B cell (primary cell): ENCODE results near the gene MAN1B1. TPM values are rescaled to one million over a fixed set of nuclear protein-coding genes. Genes with fewer than 3 reads are reported as not detected.

Experiments used
- ATAC-seq: fragments of 200-7000 bp; cut with Tn5 transposase; one replicate; pipeline ENCODE4 v1.10.0; 2021; ENCODE audit warnings: low read depth, mild to moderate bottlenecking, moderate number of reproducible peaks, moderate library complexity
- CTCF ChIA-PET: fragments of 350-600 bp; sonication (Branson Sonifier 250); formaldehyde crosslinking; loops from one replicate; lab custom pipeline; 2021; ENCODE audit warnings: antibody characterized with exemption, inconsistent platforms; lab: Charles Lee
- POLR2A ChIA-PET: fragments of 350-600 bp; sonication (Branson Sonifier 250); formaldehyde crosslinking; loops from one replicate; lab custom pipeline; 2021; ENCODE audit warnings: antibody characterized with exemption; lab: Charles Lee
- DNase-seq: peaks from one replicate; pipeline ENCODE4 v3.0.0; 2013
- H2AFZ ChIP-seq: 2 replicates; pipeline ENCODE4 v1.6.1; 2012; ENCODE audit warnings: mild to moderate bottlenecking, low read depth, low read length; ENCODE audit not compliant: insufficient read depth, poor library complexity, severe bottlenecking
- H3K27ac ChIP-seq, 2 donors: 1 replicate in 1 of 2; 2 replicates in 1 of 2; pipeline ENCODE4 v1.5.1; 2012 to 2013; ENCODE audit warnings: low read length in 2 of 2, mild to moderate bottlenecking in 2 of 2, moderate library complexity in 1 of 2
- H3K27me3 ChIP-seq, 4 experiments: fragments of 200-600 bp in 1 of 4; sonication (generic) in 1 of 4; replicated peaks in 1 of 4; 1 replicate in 2 of 4; 2 replicates in 2 of 4; pipeline versions ENCODE4 v1.6.1 to v1.7.0; 2013 to 2016; ENCODE audit warnings: low read length in 3 of 4, mild to moderate bottlenecking in 2 of 4, mixed read lengths in 1 of 4, moderate library complexity in 1 of 4; ENCODE audit not compliant: insufficient read depth in 4 of 4, control insufficient read depth in 3 of 4; ENCODE audit errors: control extremely low read depth in 1 of 4
- H3K36me3 ChIP-seq, 2 experiments: replicated peaks in 1 of 2; 1 replicate in 1 of 2; 2 replicates in 1 of 2; pipeline versions ENCODE4 v1.6.1 to v1.7.1; 2013; ENCODE audit warnings: low read length in 1 of 2; ENCODE audit not compliant: insufficient read depth in 2 of 2, control insufficient read depth in 1 of 2; ENCODE audit errors: control extremely low read depth in 1 of 2, extremely low read depth in 1 of 2
- H3K4me1 ChIP-seq, 2 donors: fragments of 200-600 bp in 1 of 2; sonication (generic) in 1 of 2; 1 replicate in 1 of 2; 2 replicates in 1 of 2; pipeline versions ENCODE4 v1.5.1 to v1.6.1; 2013 to 2017; ENCODE audit warnings: low read length in 2 of 2; ENCODE audit not compliant: control insufficient read depth in 2 of 2, insufficient read depth in 2 of 2
- H3K4me2 ChIP-seq: replicated peaks from 2 replicates; pipeline ENCODE3; 2012; ENCODE audit warnings: mild to moderate bottlenecking, low read depth, low read length; ENCODE audit not compliant: poor library complexity, severe bottlenecking
- H3K4me3 ChIP-seq, 5 experiments: fragments of 200-600 bp in 1 of 5; sonication (generic) in 1 of 5; 1 replicate in 3 of 5; 2 replicates in 2 of 5; pipeline versions ENCODE4 v1.5.1 to v1.7.0; 2011 to 2016; ENCODE audit warnings: low read length in 4 of 5, mild to moderate bottlenecking in 4 of 5, low read depth in 2 of 5, control low read depth in 1 of 5, moderate library complexity in 1 of 5; ENCODE audit not compliant: insufficient read depth in 1 of 5; ENCODE audit errors: control extremely low read depth in 1 of 5, extremely low read depth in 1 of 5
- H3K79me2 ChIP-seq: fragments of 200-600 bp; sonication (generic); one replicate; pipeline ENCODE4 v1.6.0; 2016; ENCODE audit warnings: low read length; ENCODE audit not compliant: control insufficient read depth, insufficient read depth
- H3K9ac ChIP-seq: fragments of 200-600 bp; sonication (generic); 2 replicates; pipeline ENCODE4 v1.6.1; 2017; ENCODE audit warnings: mild to moderate bottlenecking, low read length, moderate library complexity
- H3K9me3 ChIP-seq, 3 donors: one replicate each; pipeline versions ENCODE4 v1.6.1 to v1.7.1; 2013; ENCODE audit warnings: low read length in 2 of 3; ENCODE audit not compliant: control insufficient read depth in 2 of 3, insufficient read depth in 1 of 3; ENCODE audit errors: control extremely low read depth in 1 of 3
- H4K20me1 ChIP-seq: 2 replicates; pipeline ENCODE4 v1.6.0; 2012; ENCODE audit warnings: mild to moderate bottlenecking, low read length; ENCODE audit not compliant: insufficient read depth, control insufficient read depth, poor library complexity, severe bottlenecking
- H3K27ac Mint-ChIP-seq: one replicate; pipeline ENCODE4 v1.8.0; 2021; ENCODE audit warnings: mixed read lengths
- H3K27me3 Mint-ChIP-seq: one replicate; pipeline ENCODE4 v1.8.0; 2021; ENCODE audit warnings: mixed read lengths
- H3K4me1 Mint-ChIP-seq: one replicate; pipeline ENCODE4 v1.8.0; 2021; ENCODE audit warnings: mixed read lengths
- H3K4me3 Mint-ChIP-seq: one replicate; pipeline ENCODE4 v1.8.0; 2021; ENCODE audit warnings: mixed read lengths
- H3K9me3 Mint-ChIP-seq: one replicate; pipeline ENCODE4 v1.8.0; 2022; ENCODE audit warnings: mixed read lengths; ENCODE audit not compliant: insufficient read depth
- EZH2 ChIP-seq: IDR thresholded peaks from 2 replicates; pipeline ENCODE4 v1.6.1; 2012; ENCODE audit warnings: borderline replicate concordance, low read depth, mild to moderate bottlenecking, moderate library complexity, low read length; ENCODE audit not compliant: insufficient read depth, poor library complexity, severe bottlenecking
- WGBS: methylation state at CpG from one replicate; pipeline ENCODE4 v1.1.5; 2013; ENCODE audit warnings: missing lambda C conversion rate; ENCODE audit not compliant: insufficient coverage; 5-methylcytosine and 5-hydroxymethylcytosine counted together
- intact Hi-C: fragments of 100-400 bp; cut with micrococcal nuclease; formaldehyde crosslinking; loops from one replicate; pipeline ENCODE4 v1.10.0; 2022
- polyA plus RNA-seq: library from polyadenylated mRNA; depleted of rRNA; stranded (reverse); fragments of >200 nt; gene quantifications from 2 replicates; pipeline ENCODE4 v1.2.3, GENCODE V29; 2012
- total RNA-seq, 2 donors: library from RNA; stranded (reverse); fragments of 120-200 nt in 1 of 2; gene quantifications; 1 replicate in 1 of 2; 2 replicates in 1 of 2; pipeline versions ENCODE4 v1.2.3 to v1.2.4, GENCODE V29; 2013 to 2022
- TF ChIP-seq, protein P1 (sequence below): fragments of 200-600 bp; IDR thresholded peaks from one replicate; pipeline ENCODE4 v1.8.0; 2022; ENCODE audit warnings: antibody characterized with exemption, mild to moderate bottlenecking

MAN1B1 gene
- total and polyA plus RNA-seq, 2 donors (not counting 1 experiment from before 2014, with no cell fraction given): 47.0 to 68.4 TPM

DNA sequence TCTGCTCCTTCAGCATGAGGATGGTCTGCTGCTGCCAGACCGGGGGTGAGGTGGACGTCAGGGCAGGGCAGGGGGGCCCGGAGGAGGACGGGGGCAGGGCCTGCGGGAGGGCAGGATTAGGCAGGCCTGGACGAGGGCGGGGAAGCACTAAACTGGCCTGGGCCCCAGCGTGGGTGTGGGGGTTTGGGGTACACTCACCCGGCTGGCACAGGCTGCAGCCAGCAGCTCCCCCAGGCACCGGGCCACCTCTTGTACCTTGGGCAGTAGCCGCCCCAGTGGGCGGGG lies 22.0 kb upstream of the MAN1B1 start:
- peaks cover 8% of the 10 kb centered on the region for H4K20me1 ChIP-seq
- H3K9ac ChIP-seq: no peak overlapping the region
- H3K4me1 ChIP-seq: peaks cover 10 to 24% of the 10 kb centered on the region in 2 donors
- no peaks in the 10 kb centered on the region for H3K79me2 ChIP-seq
- POLR2A ChIA-PET: no interaction called here
- TF ChIP-seq EZH2: no peak
- TF ChIP-seq, protein P1, sequence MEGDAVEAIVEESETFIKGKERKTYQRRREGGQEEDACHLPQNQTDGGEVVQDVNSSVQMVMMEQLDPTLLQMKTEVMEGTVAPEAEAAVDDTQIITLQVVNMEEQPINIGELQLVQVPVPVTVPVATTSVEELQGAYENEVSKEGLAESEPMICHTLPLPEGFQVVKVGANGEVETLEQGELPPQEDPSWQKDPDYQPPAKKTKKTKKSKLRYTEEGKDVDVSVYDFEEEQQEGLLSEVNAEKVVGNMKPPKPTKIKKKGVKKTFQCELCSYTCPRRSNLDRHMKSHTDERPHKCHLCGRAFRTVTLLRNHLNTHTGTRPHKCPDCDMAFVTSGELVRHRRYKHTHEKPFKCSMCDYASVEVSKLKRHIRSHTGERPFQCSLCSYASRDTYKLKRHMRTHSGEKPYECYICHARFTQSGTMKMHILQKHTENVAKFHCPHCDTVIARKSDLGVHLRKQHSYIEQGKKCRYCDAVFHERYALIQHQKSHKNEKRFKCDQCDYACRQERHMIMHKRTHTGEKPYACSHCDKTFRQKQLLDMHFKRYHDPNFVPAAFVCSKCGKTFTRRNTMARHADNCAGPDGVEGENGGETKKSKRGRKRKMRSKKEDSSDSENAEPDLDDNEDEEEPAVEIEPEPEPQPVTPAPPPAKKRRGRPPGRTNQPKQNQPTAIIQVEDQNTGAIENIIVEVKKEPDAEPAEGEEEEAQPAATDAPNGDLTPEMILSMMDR: no peak
- peaks cover 8% of the 10 kb centered on the region for H3K4me1 Mint-ChIP-seq
- H3K27me3 Mint-ChIP-seq: peaks cover 6% of the 10 kb centered on the region
- intact Hi-C loops: no loop called here
- peaks cover 0 to 15% (median 1%) of the 10 kb centered on the region in 4 experiments for H3K27me3 ChIP-seq
- no peaks in the 10 kb centered on the region for H3K9me3 Mint-ChIP-seq
- 97% methylated on average over 12 of the region's 12 CpGs for WGBS
- H2AFZ ChIP-seq: no peak overlapping the region
- no peak overlapping the region for H3K4me2 ChIP-seq
- H3K27ac Mint-ChIP-seq: no peak overlapping the region
- CTCF ChIA-PET: interaction anchor here (1.0 to 6.2 kb wide), 11 partner anchors 18 to 287 kb away, joined by 3 to 61 read pairs (median 7); partner anchors contain the start of genes NPDC1, RNF224 and TUBB4B
- no peak for DNase-seq
- H3K4me3 Mint-ChIP-seq: no peak overlapping the region
- H3K27ac ChIP-seq: no peak overlapping the region
- ATAC-seq: no peak
- no peak overlapping the region for H3K4me3 ChIP-seq
- peaks cover 0 to 7% (median 0%) of the 10 kb centered on the region in 3 donors for H3K9me3 ChIP-seq
- H3K36me3 ChIP-seq: no peaks in the 10 kb centered on the region

DNA sequence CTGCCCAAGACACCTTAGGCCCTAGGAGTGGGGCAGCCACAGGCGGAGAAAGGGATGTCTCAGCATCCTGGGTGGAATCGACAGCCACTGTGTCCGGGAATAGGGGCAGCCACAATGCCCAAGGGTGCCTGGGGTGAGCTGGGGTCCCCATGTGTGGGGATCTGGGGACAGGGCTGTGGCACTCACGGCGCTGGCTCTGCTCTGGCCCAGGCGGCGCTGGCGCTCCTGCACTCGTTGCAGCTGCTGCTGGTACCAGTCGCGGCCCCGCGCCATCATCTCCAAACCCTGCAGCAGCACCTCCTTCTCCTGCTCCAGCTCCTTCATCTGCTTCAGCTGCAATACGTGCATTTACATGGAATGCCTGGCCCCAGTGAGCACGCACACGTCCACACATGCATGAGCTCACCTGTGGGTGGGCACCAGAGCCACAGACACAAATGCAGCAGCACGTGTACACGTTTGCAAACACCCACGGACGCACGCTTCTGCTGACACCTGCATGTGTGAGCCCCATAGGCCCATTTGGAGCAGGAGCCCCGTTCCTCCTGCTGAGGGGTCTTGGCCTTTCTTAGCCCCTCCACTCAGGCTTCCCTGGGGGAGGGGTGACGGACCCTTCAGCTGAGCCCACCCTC lies 21.3 kb upstream of the MAN1B1 start:
- H3K36me3 ChIP-seq: no peaks in the 10 kb centered on the region
- no peak overlapping the region for H3K27ac Mint-ChIP-seq
- no peak overlapping the region for H3K9ac ChIP-seq
- H3K4me3 ChIP-seq: no peak overlapping the region
- ChIA-PET CTCF (interaction anchor here (0.8 to 6.2 kb wide), 8 partner anchors 9 to 171 kb away, joined by 3 to 61 read pairs (median 6); partner anchors contain the start of gene NPDC1), POLR2A (no interaction called here)
- peaks cover 6% of the 10 kb centered on the region for H3K27me3 Mint-ChIP-seq
- DNase-seq (no peak), ATAC-seq (no peak)
- no peak overlapping the region for H3K27ac ChIP-seq
- H3K79me2 ChIP-seq: no peaks in the 10 kb centered on the region
- H3K9me3 Mint-ChIP-seq: no peaks in the 10 kb centered on the region
- peaks cover 0 to 7% (median 0%) of the 10 kb centered on the region in 3 donors for H3K9me3 ChIP-seq
- H3K27me3 ChIP-seq: peaks cover 0 to 15% (median 1%) of the 10 kb centered on the region in 4 experiments
- TF ChIP-seq, protein P1: no peak
- TF ChIP-seq EZH2: no peak
- H3K4me1 ChIP-seq: peaks cover 10 to 24% of the 10 kb centered on the region in 2 donors
- H3K4me3 Mint-ChIP-seq: no peak overlapping the region
- peaks cover 8% of the 10 kb centered on the region for H4K20me1 ChIP-seq
- intact Hi-C loops: no loop called here
- H3K4me1 Mint-ChIP-seq: peaks cover 9% of the 10 kb centered on the region
- H2AFZ ChIP-seq: no peak overlapping the region
- 94% methylated on average over 23 of the region's 23 CpGs for WGBS
- H3K4me2 ChIP-seq: no peak overlapping the region
